GM23248 (cell line): ENCODE data around the gene TMEM250. TPM values are rescaled to one million over a fixed set of nuclear protein-coding genes. Genes with fewer than 3 reads are reported as not detected.

Experiments used
- DNase-seq: peaks from one replicate; pipeline ENCODE4 v3.0.0-alpha.2; 2015
- H2AFZ ChIP-seq: fragments of 200-600 bp; sonication (generic); 2 replicates; pipeline ENCODE4 v1.6.1; 2016; ENCODE audit warnings: antibody characterized with exemption
- H3F3A ChIP-seq: fragments of 200-600 bp; sonication (generic); 2 replicates; pipeline ENCODE4 v1.6.1; 2016; ENCODE audit warnings: mild to moderate bottlenecking, antibody characterized with exemption, mixed run types; ENCODE audit not compliant: insufficient read depth
- H3K27ac ChIP-seq: fragments of 200-600 bp; sonication (generic); 2 replicates; pipeline ENCODE4 v1.5.1; 2016; ENCODE audit warnings: mild to moderate bottlenecking
- H3K27me3 ChIP-seq: fragments of 200-600 bp; sonication (generic); replicated peaks from 2 replicates; pipeline ENCODE4 v1.6.1; 2016; ENCODE audit warnings: mild to moderate bottlenecking; ENCODE audit not compliant: insufficient read depth
- H3K36me3 ChIP-seq: fragments of 200-600 bp; sonication (generic); 2 replicates; pipeline ENCODE4 v1.6.1; 2016; ENCODE audit warnings: low read depth, mild to moderate bottlenecking
- H3K4me1 ChIP-seq: fragments of 200-600 bp; sonication (generic); 2 replicates; pipeline ENCODE4 v1.6.1; 2016; ENCODE audit warnings: mild to moderate bottlenecking; ENCODE audit not compliant: insufficient read depth
- H3K4me2 ChIP-seq: fragments of 200-600 bp; sonication (generic); one replicate; pipeline ENCODE4 v1.6.1; 2016; ENCODE audit warnings: mild to moderate bottlenecking; ENCODE audit not compliant: unreplicated experiment
- H3K4me3 ChIP-seq: fragments of 200-600 bp; sonication (generic); 2 replicates; pipeline ENCODE4 v1.5.1; 2016; ENCODE audit warnings: mild to moderate bottlenecking
- H3K79me2 ChIP-seq: fragments of 200-600 bp; sonication (generic); 2 replicates; pipeline ENCODE4 v1.6.1; 2016; ENCODE audit warnings: mild to moderate bottlenecking; ENCODE audit not compliant: insufficient read depth
- H3K9ac ChIP-seq: fragments of 200-600 bp; sonication (generic); 2 replicates; pipeline ENCODE4 v1.6.1; 2016; ENCODE audit warnings: mild to moderate bottlenecking
- H3K9me2 ChIP-seq: fragments of 200-600 bp; sonication (generic); 2 replicates; pipeline ENCODE4 v1.6.1; 2016; ENCODE audit warnings: mixed run types, mild to moderate bottlenecking, moderate library complexity; ENCODE audit not compliant: insufficient read depth
- H3K9me3 ChIP-seq: fragments of 200-600 bp; sonication (generic); one replicate; pipeline ENCODE4 v1.6.1; 2017; ENCODE audit warnings: low read depth
- H4K20me1 ChIP-seq: fragments of 200-600 bp; sonication (generic); 2 replicates; pipeline ENCODE4 v1.6.0; 2016; ENCODE audit not compliant: insufficient read depth
- EZH2 ChIP-seq: fragments of 200-600 bp; sonication (generic); IDR thresholded peaks from 2 replicates; pipeline ENCODE4 v1.6.1; 2018; ENCODE audit warnings: antibody characterized with exemption, mild to moderate bottlenecking; ENCODE audit not compliant: insufficient read depth, poor library complexity, severe bottlenecking
- EZH2phosphoT487 ChIP-seq: fragments of 200-600 bp; sonication (generic); IDR thresholded peaks from 2 replicates; pipeline ENCODE4 v1.6.1; 2018; ENCODE audit warnings: antibody characterized with exemption, moderate library complexity, mild to moderate bottlenecking, low read depth; ENCODE audit not compliant: insufficient read depth
- WGBS, 2 experiments: methylation state at CpG; one replicate each; pipeline ENCODE4 v1.1.6; 2015 to 2017; ENCODE audit warnings: low lambda C conversion rate in 2 of 2, low coverage in 1 of 2; ENCODE audit errors: missing lambda C conversion rate in 2 of 2; 5-methylcytosine and 5-hydroxymethylcytosine counted together
- in situ Hi-C: fragments of 300-500 bp; cut with MboI; formaldehyde crosslinking; loops from 2 replicates; pipeline ENCODE4 v1.15.0; 2020
- polyA plus RNA-seq: library from polyadenylated mRNA; unstranded; fragments of >200 nt; fragmentation: Nextera tagmentation; extraction: Ambion mirVana; gene quantifications from 2 replicates; pipeline ENCODE4 v1.2.1, GENCODE V29; 2016
- total RNA-seq: library from RNA; depleted of rRNA; stranded (reverse); fragments of >200 nt; shearing (Covaris generic); gene quantifications from 2 replicates; pipeline ENCODE4 v1.2.3, GENCODE V29; 2014

TMEM250 gene
- total and polyA plus RNA-seq, 2 experiments from 2014 or later = 25.9 to 69.7 TPM

GRCh38 chr9:136109351-136110081 is 9.2 kb downstream of the TMEM250 start:
- H3K9ac ChIP-seq = peak overlapping the region; percentile 24; the same call in 1 of the 2 replicates
- H3K9me3 ChIP-seq = no peaks in the 10 kb centered on the region
- H3K27ac ChIP-seq = no peak overlapping the region
- no peaks in the 10 kb centered on the region for H3K36me3 ChIP-seq
- TF ChIP-seq EZH2phosphoT487 (no peak), EZH2 (no peak)
- H3K4me1 ChIP-seq = peaks cover 12% of the 10 kb centered on the region
- DNase-seq = peak; percentile 92
- H3K9me2 ChIP-seq = no peaks in the 10 kb centered on the region
- no peaks in the 10 kb centered on the region for H4K20me1 ChIP-seq
- no peaks in the 10 kb centered on the region for H3K79me2 ChIP-seq
- 4% methylated on average over 35 to 47 of the region's 48 CpGs for WGBS, 2 experiments
- H2AFZ ChIP-seq = peak overlapping the region; percentile 62
- in situ Hi-C loops = no loop called here
- H3K4me2 ChIP-seq = peak overlapping the region; percentile 80
- H3F3A ChIP-seq = 0 out of 2 replicates have a peak, but pooled peaks cover 6% of the 10 kb centered on the region
- no peaks in the 10 kb centered on the region for H3K27me3 ChIP-seq
- H3K4me3 ChIP-seq = peak overlapping the region; percentile 50

GRCh38 chr9:136108648-136109266 is 9.9 kb downstream of the TMEM250 start:
- H3K9ac ChIP-seq = no peak overlapping the region
- no peaks in the 10 kb centered on the region for H4K20me1 ChIP-seq
- H3K27me3 ChIP-seq = no peaks in the 10 kb centered on the region
- H3K9me2 ChIP-seq = no peaks in the 10 kb centered on the region
- H3K79me2 ChIP-seq = no peaks in the 10 kb centered on the region
- H3K4me1 ChIP-seq = peaks cover 12% of the 10 kb centered on the region
- no peaks in the 10 kb centered on the region for H3K9me3 ChIP-seq
- no peak for DNase-seq
- WGBS, 2 experiments = 83 to 88% methylated on average over 20 to 27 of the region's 27 CpGs
- no peaks in the 10 kb centered on the region for H3K36me3 ChIP-seq
- no peak for TF ChIP-seq EZH2phosphoT487
- TF ChIP-seq EZH2 = no peak
- H3K4me3 ChIP-seq = no peak overlapping the region
- no peak overlapping the region for H2AFZ ChIP-seq
- peak overlapping the region; percentile 80 for H3K4me2 ChIP-seq
- no peak overlapping the region for H3K27ac ChIP-seq
- H3F3A ChIP-seq = 0 out of 2 replicates have a peak, but pooled peaks cover 6% of the 10 kb centered on the region
- in situ Hi-C loops = no loop called here

DNA sequence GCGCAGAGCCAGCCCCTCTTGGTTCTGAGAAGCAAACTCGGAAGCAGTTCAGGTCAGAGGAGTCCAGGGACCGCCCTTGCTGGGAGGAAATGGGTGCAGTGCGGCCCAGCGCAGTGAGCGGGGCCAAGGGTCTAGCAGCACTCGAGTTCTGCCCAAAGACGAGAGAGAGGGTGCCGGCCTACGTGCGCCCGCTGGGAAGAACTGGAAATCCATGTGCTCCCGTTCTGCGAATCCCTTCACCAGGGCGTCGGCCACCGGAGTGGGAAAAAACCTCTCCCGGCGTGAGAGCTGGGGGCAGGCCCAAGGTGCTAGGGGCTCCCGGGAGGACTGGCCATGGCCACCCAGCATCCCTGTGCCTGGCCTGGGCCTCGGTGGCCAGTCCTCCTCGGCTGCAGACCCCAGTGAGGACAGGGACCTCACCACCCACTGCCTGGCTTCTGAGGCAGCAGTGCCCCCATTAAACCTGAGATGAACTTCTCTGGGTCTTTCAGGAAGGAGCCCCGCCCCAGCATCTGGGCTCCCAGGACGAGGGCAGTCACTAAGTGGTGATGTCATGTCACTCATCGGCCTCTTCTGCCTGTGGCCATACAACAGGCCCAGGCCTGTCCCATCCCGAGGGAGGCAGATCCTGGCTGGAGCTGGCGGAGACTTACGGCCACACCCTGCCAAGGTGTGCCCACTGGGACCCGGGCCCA is 10.6 kb downstream of the TMEM250 start:
- Histone ChIP-seq H3K4me3 (no peak overlapping the region), H2AFZ (no peak overlapping the region), H3K9me3 (no peaks in the 10 kb centered on the region), H3K36me3 (no peaks in the 10 kb centered on the region), H3K4me1 (peaks cover 12% of the 10 kb centered on the region), H3K79me2 (no peaks in the 10 kb centered on the region), H3K4me2 (no peak overlapping the region), H3K9me2 (no peaks in the 10 kb centered on the region), H3K27me3 (no peaks in the 10 kb centered on the region), H4K20me1 (no peaks in the 10 kb centered on the region), H3K9ac (no peak overlapping the region), H3F3A (0 out of 2 replicates have a peak, but pooled peaks cover 2% of the 10 kb centered on the region), H3K27ac (no peak overlapping the region)
- in situ Hi-C loops = no loop called here
- no peak for TF ChIP-seq EZH2
- no peak for TF ChIP-seq EZH2phosphoT487
- WGBS, 2 experiments = 87 to 88% methylated on average over 29 of the region's 29 CpGs
- peak; percentile 12 for DNase-seq

DNA sequence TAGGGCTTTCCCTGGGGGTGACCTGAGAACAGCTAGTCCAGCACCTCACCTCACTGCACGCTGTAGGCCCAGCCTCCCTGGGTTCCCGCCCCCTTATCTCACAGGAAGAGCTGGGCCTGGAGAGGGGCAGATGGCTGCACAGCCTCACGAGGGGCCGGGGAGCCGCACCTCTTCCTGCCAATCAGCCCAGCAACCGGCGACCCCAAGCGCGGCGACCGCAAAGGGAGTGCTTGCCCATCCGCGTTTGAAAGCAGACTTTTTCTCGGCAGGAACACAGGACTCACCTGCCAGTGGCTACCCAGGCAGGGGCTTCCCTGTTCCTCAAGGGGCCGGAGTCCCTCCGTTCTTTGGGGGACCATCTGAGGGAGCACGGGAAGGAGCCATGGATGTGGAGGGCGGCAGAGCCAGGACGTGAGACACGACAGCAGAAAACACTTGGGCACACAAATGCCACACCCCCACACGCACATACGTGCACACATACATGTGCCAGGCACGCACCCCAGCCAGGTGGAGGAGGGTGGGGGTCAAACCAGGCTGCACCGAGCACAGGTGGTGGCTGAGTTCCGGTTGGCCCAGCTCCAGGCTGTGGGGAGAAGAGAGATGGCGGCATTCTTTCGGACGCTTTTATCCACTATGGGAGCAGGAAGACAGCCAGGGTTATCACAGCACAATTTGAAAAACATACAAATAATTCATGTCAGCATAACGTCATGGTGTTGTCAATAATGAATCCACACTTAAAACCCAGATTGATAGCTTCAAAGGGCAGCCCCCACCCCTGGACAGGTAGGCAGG is 11.3 kb downstream of the TMEM250 start:
- in situ Hi-C loops = no loop called here
- H3K27ac ChIP-seq = no peak overlapping the region
- peaks cover 12% of the 10 kb centered on the region for H3K4me1 ChIP-seq
- no peak overlapping the region for H2AFZ ChIP-seq
- no peaks in the 10 kb centered on the region for H3K9me3 ChIP-seq
- no peaks in the 10 kb centered on the region for H3F3A ChIP-seq
- no peak overlapping the region for H3K9ac ChIP-seq
- no peak for TF ChIP-seq EZH2
- TF ChIP-seq EZH2phosphoT487 = no peak
- no peaks in the 10 kb centered on the region for H3K36me3 ChIP-seq
- H3K27me3 ChIP-seq = no peaks in the 10 kb centered on the region
- H3K4me2 ChIP-seq = no peak overlapping the region
- WGBS, 2 experiments = 85 to 89% methylated on average over 29 of the region's 29 CpGs
- no peak overlapping the region for H3K4me3 ChIP-seq
- no peaks in the 10 kb centered on the region for H4K20me1 ChIP-seq
- DNase-seq = no peak
- no peaks in the 10 kb centered on the region for H3K79me2 ChIP-seq
- no peaks in the 10 kb centered on the region for H3K9me2 ChIP-seq
